Heart left ventricle (tissue), 16 donors: ENCODE data around the gene SEC14L6. TPM values are rescaled to one million over a fixed set of nuclear protein-coding genes. Genes with fewer than 3 reads are reported as not detected.

ENCODE experiments used
- ATAC-seq, 4 donors: fragments of 200-7000 bp; cut with Tn5 transposase; one replicate each; pipeline ENCODE4 v1.9.1; 2020 to 2022; ENCODE audit warnings: moderate library complexity in 4 of 4, mild to moderate bottlenecking in 3 of 4, moderate number of reproducible peaks in 1 of 4
- DNase-seq, 5 donors: peaks; one replicate each; pipeline ENCODE4 v3.0.0-alpha.2; 2020
- H3K27ac ChIP-seq, 12 donors: fragments of 200-600 bp; sonication (generic) in 4 of 12; one replicate each; pipeline versions ENCODE4 v1.5.0 to v1.8.0; 2016 to 2022; ENCODE audit warnings: mild to moderate bottlenecking in 2 of 12
- H3K27me3 ChIP-seq, 9 donors: fragments of 200-600 bp; sonication (generic) in 2 of 9; one replicate each; pipeline versions ENCODE4 v1.5.1 to v1.8.0; 2016 to 2022; ENCODE audit warnings: mild to moderate bottlenecking in 3 of 9
- H3K36me3 ChIP-seq, 9 donors: fragments of 200-600 bp; sonication (generic) in 2 of 9; one replicate each; pipeline versions ENCODE4 v1.5.0 to v1.8.0; 2018 to 2022; ENCODE audit warnings: mild to moderate bottlenecking in 2 of 9
- H3K4me1 ChIP-seq, 12 donors: fragments of 200-600 bp; sonication (generic) in 4 of 12; one replicate each; pipeline versions ENCODE4 v1.5.0 to v1.8.0; 2016 to 2022; ENCODE audit warnings: mild to moderate bottlenecking in 3 of 12
- H3K4me3 ChIP-seq, 12 donors: fragments of 200-600 bp; sonication (generic) in 4 of 12; one replicate each; pipeline versions ENCODE4 v1.5.0 to v1.8.0; 2017 to 2022; ENCODE audit warnings: mild to moderate bottlenecking in 9 of 12, moderate library complexity in 4 of 12
- H3K9me3 ChIP-seq, 12 donors: fragments of 200-600 bp; sonication (generic) in 4 of 12; one replicate each; pipeline versions ENCODE4 v1.5.0 to v1.8.0; 2016 to 2022; ENCODE audit warnings: mild to moderate bottlenecking in 1 of 12
- CTCF ChIP-seq, 12 donors: fragments of 200-600 bp; sonication (generic) in 4 of 12; IDR thresholded peaks; one replicate each; pipeline versions ENCODE4 v1.5.0 to v1.8.0; 2018 to 2022; ENCODE audit warnings: antibody characterized with exemption in 12 of 12, mild to moderate bottlenecking in 5 of 12
- POLR2A ChIP-seq, 2 donors: fragments of 450-650 bp; IDR thresholded peaks; one replicate each; pipeline ENCODE4 v1.6.1; 2017; ENCODE audit warnings: antibody characterized with exemption in 2 of 2, mild to moderate bottlenecking in 2 of 2, moderate library complexity in 2 of 2
- WGBS, 4 donors: extraction: QIAGEN DNeasy Blood & Tissue Kit in 2 of 4; methylation state at CpG; one replicate each; pipeline versions ENCODE4 v1.1.5 to v1.1.7; 2013 to 2018; 5-methylcytosine and 5-hydroxymethylcytosine counted together
- intact Hi-C, 10 donors: fragments of 100-400 bp; cut with DNase I; formaldehyde crosslinking; loops; one replicate each; pipeline versions ENCODE4 v1.11.1 to v1.14.2; 2022
- polyA plus RNA-seq, 2 donors: library from polyadenylated mRNA; stranded (reverse); fragments of 200-250 nt; gene quantifications; one replicate each; pipeline ENCODE4 v1.2.3, GENCODE V29; 2013
- total RNA-seq, 9 donors: library from RNA; depleted of rRNA in 2 of 9; stranded (reverse); fragments of >200 nt in 2 of 9; fragmentation: NEBNext Ultra II Directional in 3 of 9; extraction: Animal tissue kit (Norgen Biotek cat#: 25700) in 3 of 9; gene quantifications; one replicate each; pipeline versions ENCODE4 v1.1.0 to v1.2.4, GENCODE V29; 2016 to 2023
- donor health status: ischemic (EF 13 %, LVEDD 7.1; RV severe dilation, severe dysfunction).
- donor health status: healthy with polysubstance abuse.
- donor health status: DM: no; HTN: yes; CAD: no.
- donor health status: DM: no; HTN: no; CAD: no.
- donor health status: ischemic (EF 25% LVEDD 6.9; RV normal size, moderate dysfunction).
- donor health status: ischemic (EF 25% LVEDD 5.7; RV mildly dilated, moderate dysfunction).
- donor health status: healthy.
- donor health status: DM: yes; HTN: yes; CAD: no.
- donor health status: ischemic (EF 35%, LVEDD 5.7; RV mildly dilated, moderate dysfunction).
- donor health status: nonischemic (EF 11% LVEDD 7.7; RV severe dilation, severe dysfunction).
- donor health status: DM: yes; HTN: yes; CAD: no.
- donor health status: PGD.
- donor health status: ischemic (EF 29% LVEDD 5.4; RV normal size, mild dysfunction).
- donor health status: nonischemic (EF 23%, LVEDD 6.1; RV moderate dilation, normal function).

The SEC14L6 gene
- total and polyA plus RNA-seq, 11 donors = 0.03 to 2.8 (median 0.16) TPM; not detected in 8

DNA sequence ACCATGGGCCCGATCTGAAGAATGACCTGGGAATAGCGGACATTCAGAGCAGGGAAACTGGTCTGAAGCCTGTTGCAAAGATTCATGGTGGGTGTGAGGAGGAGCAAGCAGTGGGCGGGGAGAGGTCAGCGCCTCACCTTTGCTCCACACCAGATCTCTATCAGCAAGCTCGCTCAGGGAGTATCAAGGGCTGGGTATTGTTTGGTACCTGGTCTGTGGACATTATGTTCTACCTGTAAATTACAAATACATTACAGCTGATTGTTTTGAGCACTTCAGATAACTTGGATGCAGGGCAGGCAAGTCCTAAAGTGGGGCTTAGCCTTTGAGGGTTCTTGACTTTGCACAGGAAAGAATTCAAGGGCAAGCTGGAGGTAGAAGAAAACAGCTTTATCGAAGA, 30.3 kb downstream of the SEC14L6 start:
- H3K36me3 ChIP-seq = no peaks in the 10 kb centered on the region
- 85 to 90% (median 89%) methylated on average over 6 of the region's 6 CpGs for WGBS, 4 donors
- no peak overlapping the region for H3K27ac ChIP-seq
- H3K27me3 ChIP-seq = peaks cover 0 to 6% (median 0%) of the 10 kb centered on the region in 9 donors
- intact Hi-C loops = no loop called here
- H3K9me3 ChIP-seq = peaks cover 0 to 5% (median 0%) of the 10 kb centered on the region in 12 donors
- no peak overlapping the region for H3K4me3 ChIP-seq
- H3K4me1 ChIP-seq = no peaks in the 10 kb centered on the region
- TF ChIP-seq POLR2A (IDR thresholded peaks at IDR 0.05) (no peak), CTCF (IDR thresholded peaks at IDR 0.05) (no peak)
- DNase-seq (no peak), ATAC-seq (no peak)

DNA sequence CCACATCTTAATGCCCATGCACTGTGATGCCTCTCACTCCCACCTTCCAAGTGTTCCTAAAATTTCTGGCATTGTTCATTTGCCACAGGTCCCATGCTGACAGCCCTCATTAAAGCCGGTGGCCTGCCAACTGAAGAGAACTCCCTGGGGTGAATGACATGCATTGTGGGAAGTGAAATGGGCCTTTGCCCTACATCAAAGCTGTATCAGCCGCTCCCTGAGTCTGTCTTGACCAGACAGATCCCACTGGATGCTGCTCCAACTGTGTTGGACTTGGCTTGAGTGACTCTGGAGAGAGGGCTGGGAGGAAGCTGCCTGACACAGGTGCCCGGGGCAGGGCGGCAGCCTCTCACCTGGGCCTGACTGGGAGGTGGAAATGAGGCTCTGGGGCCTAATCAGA, 32.3 kb downstream of the SEC14L6 start:
- H3K4me3 ChIP-seq = no peak overlapping the region
- TF ChIP-seq CTCF (IDR thresholded peaks at IDR 0.05) = no peak
- no peak for TF ChIP-seq POLR2A (IDR thresholded peaks at IDR 0.05)
- DNase-seq = no peak
- WGBS, 4 donors = 76 to 81% (median 77%) methylated on average over 3 to 4 of the region's 4 CpGs
- peaks cover 0 to 5% (median 0%) of the 10 kb centered on the region in 12 donors for H3K9me3 ChIP-seq
- intact Hi-C loops = no loop called here
- peaks cover 0 to 4% (median 0%) of the 10 kb centered on the region in 9 donors for H3K27me3 ChIP-seq
- no peaks in the 10 kb centered on the region for H3K36me3 ChIP-seq
- H3K4me1 ChIP-seq = no peaks in the 10 kb centered on the region
- no peak overlapping the region for H3K27ac ChIP-seq
- no peak for ATAC-seq

DNA sequence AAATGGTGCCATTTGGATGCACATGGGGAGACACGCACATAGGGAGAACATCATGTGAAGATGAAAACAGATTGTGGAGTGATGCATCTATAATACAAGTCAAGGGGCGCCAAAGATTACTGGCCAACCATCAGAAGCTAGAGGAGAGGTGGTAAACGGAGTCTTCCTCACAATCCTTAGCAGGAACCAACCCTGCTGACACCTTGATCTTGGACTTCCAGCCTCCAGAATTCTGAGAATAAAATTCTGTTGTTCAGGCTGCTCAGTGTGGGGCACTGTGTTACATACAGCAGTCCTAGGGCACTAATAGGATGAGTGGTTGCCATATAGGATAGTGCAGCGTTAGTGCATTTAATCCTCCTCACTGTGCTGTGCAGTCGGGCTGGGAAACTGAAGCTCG, 33.1 kb downstream of the SEC14L6 start:
- H3K9me3 ChIP-seq = peaks cover 0 to 5% (median 0%) of the 10 kb centered on the region in 12 donors
- no peaks in the 10 kb centered on the region for H3K4me1 ChIP-seq
- intact Hi-C loops = no loop called here
- 87 to 94% (median 93%) methylated on average over 6 of the region's 6 CpGs for WGBS, 4 donors
- H3K36me3 ChIP-seq = no peaks in the 10 kb centered on the region
- peaks cover 0 to 5% (median 0%) of the 10 kb centered on the region in 9 donors for H3K27me3 ChIP-seq
- ATAC-seq = no peak
- no peak overlapping the region for H3K4me3 ChIP-seq
- DNase-seq = no peak
- H3K27ac ChIP-seq = no peak overlapping the region
- TF ChIP-seq POLR2A (IDR thresholded peaks at IDR 0.05) = no peak
- TF ChIP-seq CTCF (IDR thresholded peaks at IDR 0.05) = no peak

GRCh38 chr22:30511911-30512310, 34.6 kb downstream of the SEC14L6 start:
- Histone ChIP-seq H3K27ac (no peak overlapping the region), H3K36me3 (no peaks in the 10 kb centered on the region), H3K9me3 (peaks cover 0 to 5% (median 0%) of the 10 kb centered on the region in 12 donors), H3K4me3 (no peak overlapping the region), H3K27me3 (peaks cover 0 to 20% (median 4%) of the 10 kb centered on the region in 9 donors), H3K4me1 (no peaks in the 10 kb centered on the region)
- 84 to 91% (median 85%) methylated on average over 7 of the region's 7 CpGs for WGBS, 4 donors
- no peak for TF ChIP-seq CTCF (IDR thresholded peaks at IDR 0.05)
- no peak for TF ChIP-seq POLR2A (IDR thresholded peaks at IDR 0.05)
- intact Hi-C loops = no loop called here
- ATAC-seq (no peak), DNase-seq (no peak)
